ENCODE data around the gene NGLY1.

GRCh38 chr3:25789209-25789595, 6.0 kb upstream of the NGLY1 start:
- TF ChIP-seq CTCF (conservative IDR thresholded peaks at IDR 0.05 in 1 of 2, IDR thresholded peaks at IDR 0.05 in 1 of 2; ENCODE audit: low read depth in 1 of 2, low read length in 2 of 2) (no peak), EZH2 (IDR thresholded peaks at IDR 0.05; ENCODE audit: low read length, missing control alignments) (no peak)

Measured in fibroblast of lung (primary cell).